Tibial artery (tissue), 4 donors: ENCODE measurements around the gene CLDN4.

Experiments used
- DNase-seq, 2 donors: peaks; one replicate each; pipeline ENCODE4 v3.0.0-alpha.2; 2019
- H3K27ac ChIP-seq, 2 donors: fragments of 200-600 bp; sonication (generic) in 1 of 2; 1 replicate in 1 of 2; 2 replicates in 1 of 2; pipeline ENCODE4 v1.5.1; 2018 to 2019; ENCODE audit warnings: mild to moderate bottlenecking in 1 of 2
- H3K27me3 ChIP-seq, 2 donors: fragments of 200-600 bp; sonication (generic) in 1 of 2; one replicate each; pipeline versions ENCODE4 v1.5.1 to v1.6.0; 2016 to 2019
- H3K36me3 ChIP-seq, 3 donors: fragments of 200-600 bp; sonication (generic) in 2 of 3; one replicate each; pipeline ENCODE4 v1.5.1; 2016 to 2019; ENCODE audit warnings: mild to moderate bottlenecking in 2 of 3
- H3K4me1 ChIP-seq, 4 donors: fragments of 200-600 bp; sonication (generic) in 2 of 4; 1 replicate in 3 of 4; 2 replicates in 1 of 4; pipeline ENCODE4 v1.5.1; 2016 to 2019
- H3K4me3 ChIP-seq, 2 donors: fragments of 200-600 bp; sonication (generic) in 1 of 2; 1 replicate in 1 of 2; 2 replicates in 1 of 2; pipeline ENCODE4 v1.5.1; 2018 to 2019; ENCODE audit warnings: mild to moderate bottlenecking in 2 of 2
- H3K9me3 ChIP-seq, 3 donors: fragments of 200-600 bp; sonication (generic) in 1 of 3; one replicate each; pipeline ENCODE4 v1.5.1; 2016 to 2019
- intact Hi-C: fragments of 100-400 bp; cut with DNase I; formaldehyde crosslinking; loops from one replicate; pipeline ENCODE4 v1.15.0; 2023; ENCODE audit warnings: low total_unique reads
- TF ChIP-seq, protein P1 (sequence below), 2 experiments: fragments of 200-600 bp in 1 of 2; fragments of 450-650 bp in 1 of 2; IDR thresholded peaks; one replicate each; pipeline ENCODE4 v1.5.1; 2017 to 2019; ENCODE audit warnings: antibody characterized with exemption in 2 of 2, mild to moderate bottlenecking in 1 of 2, moderate library complexity in 1 of 2

Gene CLDN4

GRCh38 chr7:73822319-73823173, 8.2 kb upstream of the CLDN4 start:
- TF ChIP-seq, protein P1, sequence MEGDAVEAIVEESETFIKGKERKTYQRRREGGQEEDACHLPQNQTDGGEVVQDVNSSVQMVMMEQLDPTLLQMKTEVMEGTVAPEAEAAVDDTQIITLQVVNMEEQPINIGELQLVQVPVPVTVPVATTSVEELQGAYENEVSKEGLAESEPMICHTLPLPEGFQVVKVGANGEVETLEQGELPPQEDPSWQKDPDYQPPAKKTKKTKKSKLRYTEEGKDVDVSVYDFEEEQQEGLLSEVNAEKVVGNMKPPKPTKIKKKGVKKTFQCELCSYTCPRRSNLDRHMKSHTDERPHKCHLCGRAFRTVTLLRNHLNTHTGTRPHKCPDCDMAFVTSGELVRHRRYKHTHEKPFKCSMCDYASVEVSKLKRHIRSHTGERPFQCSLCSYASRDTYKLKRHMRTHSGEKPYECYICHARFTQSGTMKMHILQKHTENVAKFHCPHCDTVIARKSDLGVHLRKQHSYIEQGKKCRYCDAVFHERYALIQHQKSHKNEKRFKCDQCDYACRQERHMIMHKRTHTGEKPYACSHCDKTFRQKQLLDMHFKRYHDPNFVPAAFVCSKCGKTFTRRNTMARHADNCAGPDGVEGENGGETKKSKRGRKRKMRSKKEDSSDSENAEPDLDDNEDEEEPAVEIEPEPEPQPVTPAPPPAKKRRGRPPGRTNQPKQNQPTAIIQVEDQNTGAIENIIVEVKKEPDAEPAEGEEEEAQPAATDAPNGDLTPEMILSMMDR (IDR thresholded peaks at IDR 0.05) = no peak
- DNase-seq = peak in 1 of 2 donors; percentile 76
- peaks cover 0 to 10% (median 3%) of the 10 kb centered on the region in 4 donors for H3K4me1 ChIP-seq
- H3K27ac ChIP-seq = no peak overlapping the region
- H3K9me3 ChIP-seq = no peaks in the 10 kb centered on the region
- no peak overlapping the region for H3K4me3 ChIP-seq
- H3K27me3 ChIP-seq = no peaks in the 10 kb centered on the region
- no peaks in the 10 kb centered on the region for H3K36me3 ChIP-seq
- intact Hi-C loops = no loop called here

GRCh38 chr7:73823257-73823656, 7.5 kb upstream of the CLDN4 start:
- intact Hi-C loops = no loop called here
- Histone ChIP-seq H3K4me1 (peaks cover 0 to 17% (median 10%) of the 10 kb centered on the region in 4 donors), H3K27ac (no peak overlapping the region), H3K9me3 (no peaks in the 10 kb centered on the region), H3K4me3 (no peak overlapping the region), H3K36me3 (no peaks in the 10 kb centered on the region), H3K27me3 (no peaks in the 10 kb centered on the region)
- peak in 1 of 2 donors; percentile 10 for DNase-seq
- TF ChIP-seq, protein P1 (IDR thresholded peaks at IDR 0.05) = no peak

- Histone ChIP-seq H3K4me1 (peaks cover 0 to 25% (median 13%) of the 10 kb centered on the region in 4 donors), H3K9me3 (no peaks in the 10 kb centered on the region)
- peak in 1 of 2 donors; percentile 11 for DNase-seq
Measured at GRCh38 chr7:73823873-73824592, 6.8 kb upstream of the CLDN4 start.

DNA sequence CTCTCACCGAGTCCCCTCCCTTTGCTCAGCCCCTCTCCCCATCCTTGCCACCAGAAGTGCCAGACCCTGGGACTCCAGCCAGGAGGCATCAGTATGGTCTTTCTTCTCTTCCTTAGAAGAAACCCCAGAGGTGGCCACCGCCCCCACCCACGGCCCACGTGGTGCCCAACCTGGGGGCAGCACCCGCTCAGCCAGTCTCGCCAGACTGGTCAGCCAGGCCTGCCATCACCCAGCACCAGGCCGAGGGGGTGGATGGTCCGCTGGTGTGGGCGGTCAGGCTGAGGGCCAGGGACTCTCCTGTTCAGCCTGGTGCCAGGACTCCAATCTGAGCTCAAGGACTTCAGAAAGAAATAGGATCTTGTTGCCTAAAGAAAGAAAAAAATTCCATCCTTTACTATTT, 5.8 kb upstream of the CLDN4 start:
- H3K36me3 ChIP-seq = no peaks in the 10 kb centered on the region
- TF ChIP-seq, protein P1 (IDR thresholded peaks at IDR 0.05) = no peak
- H3K27ac ChIP-seq = no peak overlapping the region
- intact Hi-C loops = no loop called here
- H3K27me3 ChIP-seq = peaks cover 0 to 3% of the 10 kb centered on the region in 2 donors
- no peaks in the 10 kb centered on the region for H3K9me3 ChIP-seq
- DNase-seq = peak in 1 of 2 donors; percentile 19
- no peak overlapping the region for H3K4me3 ChIP-seq
- H3K4me1 ChIP-seq = peaks cover 0 to 28% (median 13%) of the 10 kb centered on the region in 4 donors

More at GRCh38 chr7:73823873-73824592, 6.8 kb upstream of the CLDN4 start:
- intact Hi-C loops = no loop called here
- Histone ChIP-seq H3K36me3 (no peaks in the 10 kb centered on the region), H3K27me3 (no peaks in the 10 kb centered on the region), H3K27ac (no peak overlapping the region), H3K4me3 (no peak overlapping the region)
- TF ChIP-seq, protein P1 (IDR thresholded peaks at IDR 0.05) = no peak

DNA sequence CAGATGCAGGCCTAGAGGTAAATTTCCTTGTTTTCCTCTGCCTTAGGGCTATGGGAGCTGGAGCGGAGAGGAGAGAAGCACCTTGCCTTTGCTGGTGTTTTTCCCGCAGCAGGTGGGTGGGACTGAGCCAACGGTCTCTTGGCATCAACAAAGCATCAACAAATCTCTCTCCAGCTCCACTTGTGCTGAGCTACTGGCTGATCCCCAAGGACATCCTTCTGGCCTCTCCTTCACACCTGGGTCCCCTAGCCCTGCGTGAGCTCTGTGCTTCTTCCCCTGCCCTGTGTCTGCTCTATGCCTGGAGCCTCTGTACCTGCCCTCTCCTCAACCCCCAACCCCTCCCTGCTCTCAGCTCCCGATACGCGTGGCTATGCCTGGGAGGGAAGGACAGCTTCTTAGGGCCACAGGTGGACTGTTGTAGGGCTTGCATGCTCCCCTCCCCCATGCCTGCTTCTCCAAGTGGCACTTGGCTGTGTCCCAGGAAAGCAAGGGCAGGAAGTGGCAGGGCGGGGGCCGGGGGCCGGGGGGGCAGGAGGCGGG, 3.2 kb upstream of the CLDN4 start:
- DNase-seq = peak in 1 of 2 donors; percentile 53
- Histone ChIP-seq H3K4me3 (no peak overlapping the region), H3K27me3 (peaks cover 0 to 13% of the 10 kb centered on the region in 2 donors), H3K36me3 (no peaks in the 10 kb centered on the region), H3K4me1 (peaks cover 0 to 33% (median 13%) of the 10 kb centered on the region in 4 donors), H3K27ac (no peak overlapping the region), H3K9me3 (no peaks in the 10 kb centered on the region)
- TF ChIP-seq, protein P1 (IDR thresholded peaks at IDR 0.05) = no peak
- intact Hi-C loops = no loop called here
